MM.1S (cell line): ENCODE results near the gene TYSND1.
"Not testable (repeated sequence)": the region's sequence is repeated elsewhere in the genome, so short reads cannot be mapped to it uniquely, and the experiment has no call there.

Experiments
- DNase-seq: peaks from one replicate; pipeline ENCODE4 v3.0.0-alpha.2; 2015
- H2AFZ ChIP-seq: fragments of 300-600 bp; sonication (generic); 2 replicates; pipeline ENCODE4 v1.6.0; 2016; ENCODE audit warnings: antibody characterized with exemption, low read length
- H3F3A ChIP-seq: fragments of 300-600 bp; sonication (generic); 2 replicates; pipeline ENCODE4 v1.6.1; 2016; ENCODE audit warnings: mild to moderate bottlenecking, antibody characterized with exemption, low read length, moderate library complexity, mixed read lengths; ENCODE audit not compliant: insufficient read depth
- H3K27ac ChIP-seq: fragments of 300-600 bp; sonication (generic); 2 replicates; pipeline ENCODE4 v1.5.1; 2016; ENCODE audit warnings: mild to moderate bottlenecking, low read length
- H3K27me3 ChIP-seq: fragments of 300-600 bp; sonication (generic); replicated peaks from 2 replicates; pipeline ENCODE4 v1.6.0; 2016; ENCODE audit warnings: low read length; ENCODE audit not compliant: insufficient read depth
- H3K36me3 ChIP-seq: fragments of 300-600 bp; sonication (generic); replicated peaks from 2 replicates; pipeline ENCODE4 v1.6.1; 2016; ENCODE audit warnings: mild to moderate bottlenecking, low read length, mixed read lengths; ENCODE audit not compliant: insufficient read depth
- H3K4me1 ChIP-seq: fragments of 300-600 bp; sonication (generic); 2 replicates; pipeline ENCODE4 v1.6.1; 2016; ENCODE audit warnings: low read length, mixed read lengths
- H3K4me2 ChIP-seq: fragments of 300-600 bp; sonication (generic); 2 replicates; pipeline ENCODE4 v1.6.0; 2016; ENCODE audit warnings: low read depth, low read length
- H3K4me3 ChIP-seq: fragments of 300-600 bp; sonication (generic); 2 replicates; pipeline ENCODE4 v1.5.1; 2016; ENCODE audit warnings: low read length, mixed read lengths
- H3K79me2 ChIP-seq: fragments of 300-600 bp; sonication (generic); 2 replicates; pipeline ENCODE4 v1.6.1; 2016; ENCODE audit warnings: mixed run types, low read length, mixed read lengths
- H3K9ac ChIP-seq: fragments of 300-600 bp; sonication (generic); 2 replicates; pipeline ENCODE4 v1.6.1; 2016; ENCODE audit warnings: low read length, mixed read lengths
- H3K9me2 ChIP-seq: fragments of 300-600 bp; sonication (generic); replicated peaks from 2 replicates; pipeline ENCODE4 v1.6.1; 2016; ENCODE audit warnings: mild to moderate bottlenecking, low read length, mixed read lengths; ENCODE audit not compliant: insufficient read depth
- H3K9me3 ChIP-seq: fragments of 300-600 bp; sonication (generic); replicated peaks from 2 replicates; pipeline ENCODE4 v1.6.1; 2016; ENCODE audit warnings: mild to moderate bottlenecking, low read length, mixed read lengths; ENCODE audit not compliant: insufficient read depth
- H4K20me1 ChIP-seq: fragments of 300-600 bp; sonication (generic); 2 replicates; pipeline ENCODE4 v1.6.1; 2016; ENCODE audit warnings: mild to moderate bottlenecking, low read length, moderate library complexity, mixed read lengths; ENCODE audit not compliant: insufficient read depth
- CTCF ChIP-seq: fragments of 300-600 bp; sonication (generic); IDR thresholded peaks from 2 replicates; pipeline ENCODE4 v1.5.1; 2016; ENCODE audit warnings: antibody characterized with exemption, low read length, mixed read lengths
- EZH2 ChIP-seq: fragments of 300-600 bp; sonication (generic); optimal IDR thresholded peaks from 2 replicates; pipeline ENCODE3; 2017; ENCODE audit warnings: low read depth, mild to moderate bottlenecking, antibody characterized with exemption, low read length, mixed read lengths
- EZH2phosphoT487 ChIP-seq: fragments of 300-600 bp; sonication (generic); IDR thresholded peaks from 2 replicates; pipeline ENCODE4 v1.6.1; 2018; ENCODE audit warnings: antibody characterized with exemption, low read length

TYSND1 gene

DNA sequence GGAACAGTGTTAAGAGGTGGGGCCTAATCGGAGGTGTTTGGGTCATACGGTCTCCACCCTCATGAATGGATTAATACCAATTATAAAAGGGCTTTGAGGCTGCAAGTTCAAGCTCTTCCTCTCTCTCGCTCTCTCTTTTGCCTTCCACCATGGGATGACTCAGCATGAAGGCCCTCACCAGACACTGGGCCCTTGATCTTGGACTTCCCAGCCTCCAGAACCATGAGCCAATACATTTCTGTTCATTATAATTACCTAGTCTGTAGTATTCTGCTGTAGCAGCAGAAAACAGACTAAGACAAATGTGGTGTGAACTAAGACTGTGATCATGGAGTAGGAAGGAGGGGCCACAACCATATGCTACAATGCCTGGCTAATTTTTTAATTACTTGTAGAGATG, 21.6 kb downstream of the TYSND1 start:
- no peaks in the 10 kb centered on the region for H3K9me2 ChIP-seq
- TF ChIP-seq CTCF = no peak
- no peak overlapping the region for H3K27ac ChIP-seq
- peaks cover 8% of the 10 kb centered on the region for H3K79me2 ChIP-seq
- no peak overlapping the region for H3K4me2 ChIP-seq
- no peaks in the 10 kb centered on the region for H3F3A ChIP-seq
- no peaks in the 10 kb centered on the region for H3K4me1 ChIP-seq
- no peak for DNase-seq
- no peaks in the 10 kb centered on the region for H3K9me3 ChIP-seq
- H4K20me1 ChIP-seq = no peaks in the 10 kb centered on the region
- H3K9ac ChIP-seq = no peak overlapping the region
- no peak overlapping the region for H2AFZ ChIP-seq
- no peaks in the 10 kb centered on the region for H3K27me3 ChIP-seq
- no peak overlapping the region for H3K4me3 ChIP-seq
- no peaks in the 10 kb centered on the region for H3K36me3 ChIP-seq

GRCh38 chr10:70124415-70124814, 22.1 kb downstream of the TYSND1 start:
- Histone ChIP-seq H3K9me3 (no peaks in the 10 kb centered on the region), H3K79me2 (peaks cover 6% of the 10 kb centered on the region), H4K20me1 (no peaks in the 10 kb centered on the region), H2AFZ (no peak overlapping the region), H3K4me3 (no peak overlapping the region), H3K4me2 (no peak overlapping the region), H3K4me1 (no peaks in the 10 kb centered on the region), H3K36me3 (no peaks in the 10 kb centered on the region), H3K27ac (no peak overlapping the region), H3K9me2 (no peaks in the 10 kb centered on the region), H3F3A (no peaks in the 10 kb centered on the region), H3K9ac (no peak overlapping the region), H3K27me3 (no peaks in the 10 kb centered on the region)
- DNase-seq = no peak
- TF ChIP-seq EZH2 = no peak
- TF ChIP-seq CTCF = no peak
- no peak for TF ChIP-seq EZH2phosphoT487

GRCh38 chr10:70123817-70124216, 22.7 kb downstream of the TYSND1 start:
- H3K4me3 ChIP-seq = no peak overlapping the region
- no peaks in the 10 kb centered on the region for H3K9me3 ChIP-seq
- H3K4me1 ChIP-seq = no peaks in the 10 kb centered on the region
- H3K4me2 ChIP-seq = no peak overlapping the region
- H3F3A ChIP-seq = no peaks in the 10 kb centered on the region
- H3K79me2 ChIP-seq = peaks cover 4% of the 10 kb centered on the region; the same call in 1 of the 2 replicates
- H3K27ac ChIP-seq = no peak overlapping the region
- no peak for DNase-seq
- no peaks in the 10 kb centered on the region for H3K9me2 ChIP-seq
- no peaks in the 10 kb centered on the region for H3K36me3 ChIP-seq
- no peak overlapping the region for H3K9ac ChIP-seq
- TF ChIP-seq EZH2phosphoT487 (no peak), EZH2 (no peak), CTCF (no peak)
- H3K27me3 ChIP-seq = no peaks in the 10 kb centered on the region
- no peak overlapping the region for H2AFZ ChIP-seq
- H4K20me1 ChIP-seq = no peaks in the 10 kb centered on the region

DNA sequence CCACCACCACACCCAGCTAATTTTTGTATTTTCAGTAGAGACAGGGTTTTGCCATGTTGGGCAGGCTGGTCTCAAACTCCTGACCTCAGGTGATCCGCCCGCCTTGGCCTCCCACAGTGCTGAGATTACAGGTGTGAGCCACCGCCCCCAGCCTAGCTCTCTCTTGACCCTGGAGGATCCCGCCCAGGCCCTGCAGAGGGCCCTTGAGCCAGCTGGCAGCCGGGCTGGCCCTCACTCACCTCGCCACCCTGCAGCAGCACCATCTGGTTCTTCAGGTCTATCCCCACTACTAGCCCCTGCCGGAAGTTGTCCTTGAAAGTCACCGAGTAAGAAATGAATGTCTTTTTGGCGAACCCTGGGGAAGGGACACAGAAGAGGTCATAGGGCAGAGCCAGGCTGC, 23.3 kb downstream of the TYSND1 start:
- not testable (repeated sequence) for H3K79me2 ChIP-seq, H4K20me1 ChIP-seq, H3K4me1 ChIP-seq, H3K4me2 ChIP-seq, H3K9ac ChIP-seq, H3K4me3 ChIP-seq, H2AFZ ChIP-seq, H3K27me3 ChIP-seq, H3F3A ChIP-seq, DNase-seq, H3K9me3 ChIP-seq, H3K36me3 ChIP-seq, H3K9me2 ChIP-seq, H3K27ac ChIP-seq
